ENCODE measurements around the gene HMHB1.
A peak's percentile ranks its signal among the peaks of the same experiment; 100 is the strongest.

Gene HMHB1

GRCh38 chr5:143824851-143825720, 13.1 kb downstream of the HMHB1 start:
- peak; percentile 52 for DNase-seq (ENCODE audit: extremely low read depth, low read depth)
- TF ChIP-seq, protein P1, sequence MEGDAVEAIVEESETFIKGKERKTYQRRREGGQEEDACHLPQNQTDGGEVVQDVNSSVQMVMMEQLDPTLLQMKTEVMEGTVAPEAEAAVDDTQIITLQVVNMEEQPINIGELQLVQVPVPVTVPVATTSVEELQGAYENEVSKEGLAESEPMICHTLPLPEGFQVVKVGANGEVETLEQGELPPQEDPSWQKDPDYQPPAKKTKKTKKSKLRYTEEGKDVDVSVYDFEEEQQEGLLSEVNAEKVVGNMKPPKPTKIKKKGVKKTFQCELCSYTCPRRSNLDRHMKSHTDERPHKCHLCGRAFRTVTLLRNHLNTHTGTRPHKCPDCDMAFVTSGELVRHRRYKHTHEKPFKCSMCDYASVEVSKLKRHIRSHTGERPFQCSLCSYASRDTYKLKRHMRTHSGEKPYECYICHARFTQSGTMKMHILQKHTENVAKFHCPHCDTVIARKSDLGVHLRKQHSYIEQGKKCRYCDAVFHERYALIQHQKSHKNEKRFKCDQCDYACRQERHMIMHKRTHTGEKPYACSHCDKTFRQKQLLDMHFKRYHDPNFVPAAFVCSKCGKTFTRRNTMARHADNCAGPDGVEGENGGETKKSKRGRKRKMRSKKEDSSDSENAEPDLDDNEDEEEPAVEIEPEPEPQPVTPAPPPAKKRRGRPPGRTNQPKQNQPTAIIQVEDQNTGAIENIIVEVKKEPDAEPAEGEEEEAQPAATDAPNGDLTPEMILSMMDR (IDR thresholded peaks at IDR 0.05; ENCODE audit: low read depth, low read length): peak; percentile 96

GRCh38 chr5:143826951-143827444, 15.0 kb downstream of the HMHB1 start:
- DNase-seq (ENCODE audit: extremely low read depth, low read depth): peak; percentile 78
- TF ChIP-seq, protein P1 (IDR thresholded peaks at IDR 0.05; ENCODE audit: low read depth, low read length): no peak

- TF ChIP-seq, protein P1 (IDR thresholded peaks at IDR 0.05; ENCODE audit: low read depth, low read length): no peak
- no peak for DNase-seq (ENCODE audit: extremely low read depth, low read depth)
Measured at GRCh38 chr5:143828710-143829109, 16.7 kb downstream of the HMHB1 start.

DNA sequence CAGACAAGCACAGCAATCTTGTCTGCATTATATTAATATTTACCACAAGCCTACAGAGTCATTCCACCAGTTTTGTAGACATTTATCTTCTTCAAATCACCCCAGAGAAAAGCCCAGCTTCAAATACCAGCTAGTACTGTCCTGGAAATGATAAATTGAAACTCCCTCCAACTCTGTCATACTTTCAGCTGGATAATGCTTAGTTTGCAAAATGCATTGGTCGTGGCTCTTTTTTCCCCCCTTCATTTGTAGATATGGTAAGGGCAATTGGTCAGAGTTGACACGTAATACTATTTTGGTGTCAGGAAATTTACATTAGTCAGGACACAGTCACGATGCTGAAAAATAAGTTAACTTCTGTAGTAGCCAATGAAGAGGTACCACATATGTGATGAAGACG, 21.2 kb downstream of the HMHB1 start:
- DNase-seq (ENCODE audit: extremely low read depth, low read depth): no peak
- TF ChIP-seq, protein P1 (IDR thresholded peaks at IDR 0.05; ENCODE audit: low read depth, low read length): no peak

DNA sequence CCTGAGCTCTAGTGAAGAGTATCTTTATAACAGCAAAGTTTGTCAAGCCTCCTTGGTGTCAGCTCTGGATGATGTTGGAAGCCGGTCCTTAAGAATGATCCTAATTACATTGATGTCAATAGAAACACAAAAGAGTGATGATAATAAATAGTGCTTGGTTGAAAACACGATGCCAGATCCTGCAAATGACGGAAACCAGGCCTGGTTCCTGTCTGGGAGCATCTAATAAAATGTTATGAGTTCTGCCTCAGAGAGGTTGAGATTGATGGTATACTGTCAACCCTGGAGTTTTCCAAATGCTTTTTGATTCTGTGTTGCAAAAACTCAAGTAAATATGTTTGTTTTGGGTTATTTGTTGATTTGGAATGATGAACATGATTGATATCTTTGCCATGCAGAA, 23.3 kb downstream of the HMHB1 start:
- TF ChIP-seq, protein P1 (IDR thresholded peaks at IDR 0.05; ENCODE audit: low read depth, low read length): no peak
- DNase-seq (ENCODE audit: extremely low read depth, low read depth): no peak

- no peak for DNase-seq (ENCODE audit: extremely low read depth, low read depth)
- TF ChIP-seq, protein P1 (IDR thresholded peaks at IDR 0.05; ENCODE audit: low read depth, low read length): no peak
Measured at GRCh38 chr5:143836161-143836725, 24.3 kb downstream of the HMHB1 start.

DNA sequence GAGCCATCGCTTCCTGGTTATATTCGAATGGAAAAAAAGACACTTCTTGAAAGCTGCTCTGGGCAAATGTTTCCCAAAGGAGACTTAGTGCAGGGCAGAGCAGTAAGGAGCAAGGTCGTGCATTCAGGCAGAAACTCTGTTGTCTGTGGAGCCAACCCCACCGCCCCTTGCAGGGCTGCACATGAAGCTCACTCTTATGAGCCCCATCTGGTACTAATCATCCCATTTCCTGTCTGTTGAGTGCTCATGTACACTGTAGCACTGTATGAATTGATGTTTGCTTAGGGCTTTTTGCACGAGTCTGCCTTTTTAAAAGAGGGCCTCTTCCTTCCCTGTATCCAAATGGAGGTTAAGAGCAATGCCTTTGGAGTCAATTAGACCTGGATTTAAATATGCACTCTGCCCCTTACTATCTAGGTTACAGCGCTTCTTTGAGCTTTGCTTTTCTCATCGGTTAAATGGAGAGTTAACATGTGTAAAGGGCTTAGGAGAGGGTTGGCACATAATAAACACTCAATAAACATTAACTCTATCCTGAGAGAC, 25.4 kb downstream of the HMHB1 start:
- peak; percentile 65 for DNase-seq (ENCODE audit: extremely low read depth, low read depth)
- TF ChIP-seq, protein P1 (IDR thresholded peaks at IDR 0.05; ENCODE audit: low read depth, low read length): no peak
